Mucosa of descending colon (tissue), 3 donors: Measurements from ENCODE around the gene MRPL32. TPM values are rescaled to one million over a fixed set of nuclear protein-coding genes. Genes with fewer than 3 reads are reported as not detected.

Experiments used
- ATAC-seq: fragments of 200-7000 bp; cut with Tn5 transposase; one replicate; pipeline ENCODE4 v1.9.1; 2020; ENCODE audit warnings: mild to moderate bottlenecking, moderate library complexity
- DNase-seq, 3 donors: peaks; one replicate each; pipeline ENCODE4 v3.0.0-alpha.2; 2020
- H3K36me3 ChIP-seq: fragments of 200-600 bp; one replicate; pipeline ENCODE4 v1.8.0; 2021; ENCODE audit warnings: low read depth, mild to moderate bottlenecking
- H3K4me1 ChIP-seq: fragments of 200-600 bp; one replicate; pipeline ENCODE4 v1.8.0; 2021; ENCODE audit warnings: low read depth, mild to moderate bottlenecking
- H3K4me3 ChIP-seq: fragments of 200-600 bp; one replicate; pipeline ENCODE4 v1.8.0; 2021; ENCODE audit warnings: mild to moderate bottlenecking
- H3K9me3 ChIP-seq: fragments of 200-600 bp; one replicate; pipeline ENCODE4 v1.8.0; 2021; ENCODE audit warnings: mild to moderate bottlenecking
- CTCF ChIP-seq: fragments of 200-600 bp; IDR thresholded peaks from one replicate; pipeline ENCODE4 v1.8.0; 2022; ENCODE audit warnings: antibody characterized with exemption, mild to moderate bottlenecking
- intact Hi-C, 2 donors: fragments of 100-400 bp; cut with DNase I in 1 of 2; cut with micrococcal nuclease in 1 of 2; formaldehyde crosslinking; loops; one replicate each; pipeline versions ENCODE4 v1.11.0 to v1.11.1; 2022; cut with DNase I, micrococcal nuclease
- total RNA-seq, 3 donors: library from RNA; stranded (reverse); fragmentation: NEBNext Ultra II Directional in 2 of 3; extraction: Animal tissue kit (Norgen Biotek cat#: 25700) in 2 of 3; gene quantifications; one replicate each; pipeline versions ENCODE4 v1.2.1 to v1.2.4, GENCODE V29; 2021 to 2023
- donor health status: DM: no; HTN: no; CAD: no; lungs with moderate emphysema.
- donor health status: DM: no; HTN: no; CAD: no.
- donor health status: DM: no; HTN: yes; CAD: no.

MRPL32 gene
- total RNA-seq, 3 donors from 2014 or later, result 32.2 to 44.4 (median 44.1) TPM

- Histone ChIP-seq H3K4me1 (no peaks in the 10 kb centered on the region), H3K4me3 (no peak overlapping the region), H3K9me3 (no peaks in the 10 kb centered on the region), H3K36me3 (no peaks in the 10 kb centered on the region)
- intact Hi-C loops, result no loop called here
- ATAC-seq (no peak), DNase-seq (no peak)
- no peak for TF ChIP-seq CTCF
Observed at GRCh38 chr7:42915356-42915755, 16.8 kb upstream of the MRPL32 start.

- DNase-seq, result no peak
Observed at GRCh38 chr7:42922017-42922753, 10.0 kb upstream of the MRPL32 start.

GRCh38 chr7:42924223-42924838, 7.8 kb upstream of the MRPL32 start:
- DNase-seq, result no peak
- no peak for TF ChIP-seq CTCF
- Histone ChIP-seq H3K9me3 (no peaks in the 10 kb centered on the region), H3K36me3 (peaks cover 4% of the 10 kb centered on the region), H3K4me1 (peaks cover 19% of the 10 kb centered on the region), H3K4me3 (no peak overlapping the region)
- no peak for ATAC-seq
- intact Hi-C loops, result no loop called here

More at GRCh38 chr7:42922017-42922753, 10.0 kb upstream of the MRPL32 start:
- H3K36me3 ChIP-seq, result peaks cover 4% of the 10 kb centered on the region
- no peak overlapping the region for H3K4me3 ChIP-seq
- no peak for ATAC-seq
- intact Hi-C loops, result no loop called here
- peaks cover under 1% of the 10 kb centered on the region for H3K4me1 ChIP-seq
- TF ChIP-seq CTCF, result no peak
- no peaks in the 10 kb centered on the region for H3K9me3 ChIP-seq

- intact Hi-C loops, result no loop called here
- Histone ChIP-seq H3K36me3 (peaks cover 4% of the 10 kb centered on the region), H3K9me3 (no peaks in the 10 kb centered on the region), H3K4me1 (peaks cover 32% of the 10 kb centered on the region), H3K4me3 (no peak overlapping the region)
- DNase-seq (no peak), ATAC-seq (no peak)
- no peak for TF ChIP-seq CTCF
Observed at GRCh38 chr7:42925630-42926029, 6.5 kb upstream of the MRPL32 start.

- H3K9me3 ChIP-seq, result no peaks in the 10 kb centered on the region
- peaks cover 38% of the 10 kb centered on the region for H3K4me1 ChIP-seq
- intact Hi-C loops, result no loop called here
- no peak for TF ChIP-seq CTCF
- H3K36me3 ChIP-seq, result no peaks in the 10 kb centered on the region
- no peak overlapping the region for H3K4me3 ChIP-seq
- DNase-seq (no peak), ATAC-seq (no peak)
Observed at GRCh38 chr7:42926204-42926603, 6.0 kb upstream of the MRPL32 start.
